SH-SY5Y (cell line): ENCODE measurements around the gene PUM1.

Experiments
- GATA2 ChIP-seq: IDR thresholded peaks from 2 replicates; pipeline ENCODE4 v1.6.1; 2011; ENCODE audit warnings: mild to moderate bottlenecking, low read depth, low read length
- GATA3 ChIP-seq: IDR thresholded peaks from 2 replicates; pipeline ENCODE4 v1.6.1; 2011; ENCODE audit warnings: low read depth, mild to moderate bottlenecking, low read length, moderate library complexity

PUM1 gene

DNA sequence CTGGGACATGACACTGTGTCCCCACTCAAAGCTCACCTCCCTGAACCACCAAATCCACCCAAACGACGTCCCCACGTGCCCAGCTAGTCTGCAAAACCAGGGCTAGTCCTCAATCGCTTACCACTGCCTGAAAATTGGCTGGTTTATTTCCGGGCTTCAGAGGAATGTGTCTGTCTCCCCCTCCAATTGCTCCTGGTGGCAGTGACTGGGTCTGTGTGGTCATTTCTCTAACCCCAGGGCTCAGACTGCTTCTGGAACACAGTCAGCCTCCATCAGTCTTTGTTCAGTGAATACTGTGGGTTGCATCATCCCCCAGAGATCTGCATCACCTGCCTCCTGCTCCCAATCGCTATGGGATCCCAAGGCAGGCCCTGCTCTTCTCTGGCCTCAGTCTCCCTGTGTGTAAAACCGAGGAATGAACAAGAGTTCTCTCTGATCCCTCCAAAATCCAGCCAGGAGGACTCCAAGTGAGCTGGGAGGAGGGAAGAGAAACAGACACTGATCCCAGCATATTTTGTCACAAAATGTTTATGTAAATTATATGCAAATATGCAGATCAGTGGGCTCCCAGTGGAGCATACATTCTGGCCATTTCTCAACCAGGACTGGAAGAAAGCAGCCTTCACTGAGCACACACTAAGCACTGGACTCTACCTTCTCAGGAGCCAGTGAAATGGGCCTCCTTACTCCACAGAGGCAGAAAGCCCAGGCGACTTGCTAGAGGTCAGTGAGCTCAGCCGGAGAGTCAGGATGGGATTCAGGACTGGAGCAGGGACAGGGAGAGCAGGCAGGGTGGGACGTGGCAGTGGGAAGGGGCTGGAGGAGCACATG lies 177.8 kb downstream of the PUM1 start:
- no peak for TF ChIP-seq GATA3
- 0 out of 2 replicates have a peak, but pooled peaks have one; percentile 22 for TF ChIP-seq GATA2

DNA sequence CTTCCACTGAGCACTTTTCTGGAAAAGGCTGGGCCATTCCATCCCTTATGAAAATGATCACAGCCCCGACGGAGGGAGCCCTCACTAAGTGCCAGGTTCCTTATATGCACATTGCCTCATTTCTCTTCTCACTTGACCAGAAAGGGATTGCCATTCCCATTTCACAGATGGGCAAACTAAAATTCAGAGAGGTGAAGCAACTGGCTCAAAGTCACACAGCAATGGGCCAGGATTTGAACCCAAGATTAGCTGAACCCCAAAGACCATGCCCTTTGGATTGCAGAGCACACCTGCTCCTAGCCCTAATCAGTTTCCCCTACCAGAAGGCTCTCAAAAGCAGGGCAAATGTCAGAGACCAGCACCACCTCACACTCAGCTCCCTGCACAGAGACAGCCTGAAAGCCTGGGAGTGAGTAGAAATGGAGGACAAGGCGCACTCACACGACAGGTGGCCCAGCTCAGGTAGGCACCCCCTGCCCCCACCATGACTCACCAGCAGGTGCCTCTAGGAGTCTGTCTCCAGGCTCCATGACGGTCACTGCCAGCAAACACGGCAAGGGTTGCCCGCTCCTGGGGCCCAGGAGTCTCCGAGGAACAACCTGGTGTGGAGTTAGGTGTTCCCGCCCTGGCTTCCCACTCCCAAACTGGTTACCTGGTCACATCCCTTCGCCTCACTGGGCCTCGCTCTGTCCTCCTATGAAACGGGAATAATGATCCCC lies 178.6 kb downstream of the PUM1 start:
- TF ChIP-seq GATA3 (no peak), GATA2 (no peak)

DNA sequence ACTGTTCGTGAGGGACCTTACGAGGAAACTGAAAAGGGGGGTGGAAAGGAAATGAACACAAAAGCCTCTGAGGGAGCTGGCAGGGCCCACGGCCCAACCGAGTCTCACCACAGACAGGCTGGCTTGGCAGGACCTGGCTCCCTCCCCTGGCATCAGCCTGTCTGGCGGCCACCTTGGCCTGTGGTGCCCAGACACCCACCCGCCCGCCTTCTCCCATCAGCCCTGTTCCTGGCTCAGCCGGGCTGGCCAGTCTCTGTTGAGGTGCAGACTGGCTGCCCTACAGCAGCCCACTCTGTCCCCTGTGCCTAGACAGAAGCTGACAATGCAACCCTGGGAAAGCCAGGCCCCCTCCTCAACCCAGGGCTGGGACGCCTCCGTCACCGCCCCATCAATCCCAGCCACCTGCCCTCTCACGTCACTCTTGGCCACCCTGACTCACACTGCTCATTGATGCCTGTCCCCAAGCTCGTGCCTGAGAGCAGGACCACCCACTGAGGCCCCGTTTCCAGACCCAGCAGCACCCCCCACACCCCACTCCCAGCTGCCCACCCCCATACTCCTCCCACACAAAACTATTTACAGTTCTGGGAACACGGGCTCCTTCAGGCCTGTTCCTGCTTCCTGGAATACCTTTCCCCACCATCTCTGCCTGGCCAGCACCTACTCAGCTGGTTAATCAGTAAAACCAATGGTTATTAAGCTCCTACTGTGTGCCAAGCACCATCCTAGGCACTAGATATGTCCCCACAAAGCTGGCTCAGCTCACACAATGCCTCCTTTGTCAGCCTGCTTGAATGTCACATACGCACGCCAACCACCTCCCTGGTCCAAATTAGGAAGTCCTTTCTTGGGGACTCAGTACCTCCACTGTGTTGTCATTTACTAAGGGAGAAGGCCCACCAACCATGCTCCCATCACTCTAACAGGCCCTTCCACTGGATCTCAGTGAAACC lies 179.7 kb downstream of the PUM1 start:
- TF ChIP-seq GATA2 (no peak), GATA3 (no peak)

DNA sequence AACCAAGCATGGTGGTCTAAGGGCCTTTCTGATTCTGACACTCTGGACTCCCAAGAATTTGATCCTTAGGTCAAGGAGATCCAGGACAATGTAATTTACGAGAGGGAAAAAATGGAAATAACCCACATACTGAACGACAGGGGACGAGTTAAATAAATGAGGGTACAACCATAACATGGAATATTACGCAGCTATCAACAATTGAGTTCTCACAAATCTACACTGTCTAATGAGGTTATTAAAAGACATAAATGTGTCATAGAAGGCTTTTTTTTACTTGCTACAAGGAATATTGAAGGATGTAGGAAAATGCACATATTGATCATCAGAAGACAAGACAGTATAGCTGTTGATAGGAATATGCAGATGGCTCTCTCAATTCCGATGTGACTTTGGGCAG lies 180.8 kb downstream of the PUM1 start:
- TF ChIP-seq GATA2 (no peak), GATA3 (no peak)

DNA sequence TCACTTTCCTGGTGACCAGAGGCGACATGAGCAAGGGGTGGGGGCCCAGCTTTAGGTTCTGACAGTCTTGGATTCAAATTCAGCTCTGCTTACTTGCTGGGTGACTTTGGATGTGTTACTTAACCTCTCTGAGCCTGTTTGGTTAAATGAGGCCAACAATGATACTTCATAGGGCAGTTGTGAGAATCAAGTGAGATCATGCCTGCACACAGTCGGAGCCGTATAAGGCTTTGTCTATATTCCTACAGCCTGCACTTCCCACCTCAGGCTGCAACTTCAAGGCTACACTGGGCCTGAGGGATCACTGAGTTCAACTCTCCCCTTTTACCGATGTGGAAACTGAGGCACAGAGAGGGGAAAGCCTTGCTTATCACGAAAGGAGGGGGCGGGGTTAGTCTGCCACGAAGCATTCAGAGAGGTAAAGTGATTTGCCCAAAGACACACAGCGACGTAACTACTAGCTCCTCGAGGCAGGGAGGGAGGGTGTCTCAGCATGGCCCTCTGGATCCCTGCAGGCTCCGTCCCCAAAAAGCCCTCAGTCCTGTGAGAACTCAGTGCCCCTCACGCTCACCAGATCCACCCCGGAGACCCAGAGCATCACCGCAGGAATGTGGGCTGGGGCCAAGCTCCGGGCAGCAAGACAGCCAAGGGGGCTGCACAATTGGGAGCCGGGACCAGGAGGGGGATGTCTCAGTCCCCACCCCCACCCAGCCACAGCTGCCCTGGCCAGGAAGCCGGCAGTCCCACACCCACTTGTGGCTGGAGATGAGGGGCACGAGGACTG lies 181.9 kb downstream of the PUM1 start:
- TF ChIP-seq GATA3: no peak
- TF ChIP-seq GATA2: no peak

DNA sequence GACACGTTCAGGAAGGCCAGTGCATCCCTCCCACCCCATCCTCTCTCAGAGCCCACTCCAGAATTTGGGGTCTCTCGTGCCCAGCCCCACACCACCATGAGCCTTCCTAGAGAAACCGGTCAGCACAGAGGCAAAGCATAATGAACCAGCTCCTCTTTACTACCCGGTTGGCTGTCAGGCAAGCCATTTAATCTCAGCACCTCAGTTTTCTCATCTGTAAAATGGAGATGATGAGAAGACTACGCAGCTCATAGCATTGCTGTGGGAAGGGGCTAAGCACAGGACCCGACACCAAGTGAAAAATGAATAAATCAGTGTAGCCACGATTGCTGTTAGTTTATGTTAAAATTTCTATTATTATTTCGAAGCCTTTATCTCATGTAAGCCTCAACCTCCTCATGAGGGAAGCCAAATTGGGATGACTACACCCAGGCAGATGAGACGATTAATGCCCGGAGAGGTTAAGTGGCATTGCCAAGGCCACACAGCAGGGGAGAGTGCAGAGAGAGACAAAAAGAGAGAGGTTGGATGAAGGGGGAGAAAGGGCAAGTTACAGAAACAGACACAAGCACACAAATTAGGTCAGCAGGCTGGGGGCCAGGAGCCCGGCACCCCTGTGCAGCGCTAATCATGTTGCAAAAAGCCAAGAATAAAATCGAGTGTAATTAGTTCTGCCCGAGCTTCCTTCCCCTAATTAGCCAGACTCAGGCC lies 182.7 kb downstream of the PUM1 start:
- TF ChIP-seq GATA3: no peak
- TF ChIP-seq GATA2: no peak
